Renal pelvis (tissue), 4 donors: ENCODE results near the gene CCL27. TPM values are rescaled to one million over a fixed set of nuclear protein-coding genes. Genes with fewer than 3 reads are reported as not detected.

Source experiments
- DNase-seq: peaks from one replicate; pipeline ENCODE4 v3.0.0-alpha.2; 2013
- polyA plus RNA-seq, 3 donors: library from polyadenylated mRNA; unstranded; fragments of 120-200 nt; gene quantifications; one replicate each; pipeline ENCODE4 v1.2.1, GENCODE V29; 2013; ENCODE audit not compliant: insufficient read length in 3 of 3

The CCL27 gene
- polyA plus RNA-seq, 3 donors: 0.37 to 0.95 (median 0.95) TPM

GRCh38 chr9:34685591-34685990 is 23.1 kb upstream of the CCL27 start:
- DNase-seq: no peak

GRCh38 chr9:34684816-34685215 is 22.4 kb upstream of the CCL27 start:
- no peak for DNase-seq

GRCh38 chr9:34684145-34684544 is 21.7 kb upstream of the CCL27 start:
- DNase-seq: no peak

GRCh38 chr9:34675869-34676268 is 13.4 kb upstream of the CCL27 start:
- DNase-seq: no peak

GRCh38 chr9:34675048-34675714 is 12.7 kb upstream of the CCL27 start:
- peak; percentile 75 for DNase-seq

- no peak for DNase-seq
Measured at GRCh38 chr9:34674440-34674839, 12.0 kb upstream of the CCL27 start.

- no peak for DNase-seq
Measured at GRCh38 chr9:34671307-34671706, 8.8 kb upstream of the CCL27 start.

GRCh38 chr9:34669809-34670562 is 7.5 kb upstream of the CCL27 start:
- DNase-seq: no peak

GRCh38 chr9:34665381-34666250 is 3.2 kb upstream of the CCL27 start:
- DNase-seq: peak; percentile 93

- DNase-seq: no peak
Measured at GRCh38 chr9:34665067-34665380, 2.6 kb upstream of the CCL27 start.

- DNase-seq: peak; percentile 64
Measured at GRCh38 chr9:34664281-34665066, 2.0 kb upstream of the CCL27 start.

- DNase-seq: no peak
Measured at GRCh38 chr9:34663303-34663605, 797 bp upstream of the CCL27 start.

GRCh38 chr9:34659592-34660253 is 2.7 kb downstream of the CCL27 start:
- DNase-seq: no peak

GRCh38 chr9:34658461-34658860 is 4.0 kb downstream of the CCL27 start:
- no peak for DNase-seq

GRCh38 chr9:34656992-34657391 is 5.5 kb downstream of the CCL27 start:
- DNase-seq: no peak

GRCh38 chr9:34655394-34655793 is 7.1 kb downstream of the CCL27 start:
- DNase-seq: no peak

- DNase-seq: no peak
Measured at GRCh38 chr9:34654323-34655051, 8.0 kb downstream of the CCL27 start.

- DNase-seq: peak; percentile 69
Measured at GRCh38 chr9:34653151-34654072, 9.0 kb downstream of the CCL27 start.

- no peak for DNase-seq
Measured at GRCh38 chr9:34652602-34653000, 9.9 kb downstream of the CCL27 start.
